Right lobe of liver (tissue), 6 donors: ENCODE measurements around the gene IGFALS. TPM values are rescaled to one million over a fixed set of nuclear protein-coding genes. Genes with fewer than 3 reads are reported as not detected.

ENCODE experiments used
- ATAC-seq, 4 donors: fragments of 200-7000 bp; cut with Tn5 transposase; one replicate each; pipeline ENCODE4 v1.9.1; 2020; ENCODE audit warnings: mild to moderate bottlenecking in 4 of 4, moderate library complexity in 4 of 4
- DNase-seq, 3 donors: peaks; one replicate each; pipeline ENCODE4 v3.0.0-alpha.2; 2020
- H3K27ac ChIP-seq, 3 donors: fragments of 200-600 bp; one replicate each; pipeline ENCODE4 v1.8.0; 2022
- H3K27me3 ChIP-seq, 2 donors: fragments of 200-600 bp; one replicate each; pipeline ENCODE4 v1.8.0; 2022
- H3K36me3 ChIP-seq, 4 donors: fragments of 200-600 bp; sonication (generic) in 1 of 4; one replicate each; pipeline versions ENCODE4 v1.5.1 to v1.8.0; 2017 to 2022; ENCODE audit warnings: control low read depth in 1 of 4
- H3K4me1 ChIP-seq, 4 donors: fragments of 200-600 bp; sonication (generic) in 1 of 4; one replicate each; pipeline versions ENCODE4 v1.5.1 to v1.8.0; 2017 to 2022; ENCODE audit warnings: control low read depth in 1 of 4
- H3K4me3 ChIP-seq, 3 donors: fragments of 200-600 bp; one replicate each; pipeline ENCODE4 v1.8.0; 2022
- H3K9me3 ChIP-seq, 4 donors: fragments of 200-600 bp; sonication (generic) in 1 of 4; one replicate each; pipeline versions ENCODE4 v1.5.1 to v1.8.0; 2017 to 2022; ENCODE audit warnings: control low read depth in 1 of 4
- POLR2A ChIP-seq: fragments of 450-650 bp; IDR thresholded peaks from one replicate; pipeline ENCODE4 v1.6.1; 2017; ENCODE audit warnings: antibody characterized with exemption, mild to moderate bottlenecking
- WGBS: methylation state at CpG from one replicate; pipeline ENCODE4 v1.1.6; 2018; ENCODE audit warnings: low coverage, low lambda C conversion rate; ENCODE audit not compliant: insufficient coverage; ENCODE audit errors: missing lambda C conversion rate; 5-methylcytosine and 5-hydroxymethylcytosine counted together
- intact Hi-C, 2 donors: fragments of 100-400 bp; cut with DNase I; formaldehyde crosslinking; loops; one replicate each; pipeline versions ENCODE4 v1.11.2 to v1.14.1; 2022
- total RNA-seq, 6 experiments: library from RNA; depleted of rRNA in 2 of 6; stranded (reverse); fragments of >200 nt in 2 of 6; fragmentation: NEBNext Ultra II Directional in 3 of 6; extraction: Animal tissue kit (Norgen Biotek cat#: 25700) in 3 of 6; gene quantifications; one replicate each; pipeline versions ENCODE4 v1.1.0 to v1.2.4, GENCODE V29; 2016 to 2023
- TF ChIP-seq, protein P1 (sequence below), 4 donors: fragments of 200-600 bp in 3 of 4; fragments of 450-650 bp in 1 of 4; IDR thresholded peaks; one replicate each; pipeline versions ENCODE4 v1.5.1 to v1.8.0; 2016 to 2022; ENCODE audit warnings: antibody characterized with exemption in 4 of 4, mild to moderate bottlenecking in 2 of 4
- donor health status: DM: no; HTN: yes; CAD: no.
- donor health status: DM: no; HTN: no; CAD: no.
- donor health status: DM: no; HTN: no; CAD: no.
- donor health status: DM: no; HTN: yes; CAD: no.
- donor health status: DM: no; HTN: yes; CAD: no.

The IGFALS gene
- total RNA-seq, 6 experiments from 2014 or later: 38.7 to 124 (median 85.3) TPM

DNA sequence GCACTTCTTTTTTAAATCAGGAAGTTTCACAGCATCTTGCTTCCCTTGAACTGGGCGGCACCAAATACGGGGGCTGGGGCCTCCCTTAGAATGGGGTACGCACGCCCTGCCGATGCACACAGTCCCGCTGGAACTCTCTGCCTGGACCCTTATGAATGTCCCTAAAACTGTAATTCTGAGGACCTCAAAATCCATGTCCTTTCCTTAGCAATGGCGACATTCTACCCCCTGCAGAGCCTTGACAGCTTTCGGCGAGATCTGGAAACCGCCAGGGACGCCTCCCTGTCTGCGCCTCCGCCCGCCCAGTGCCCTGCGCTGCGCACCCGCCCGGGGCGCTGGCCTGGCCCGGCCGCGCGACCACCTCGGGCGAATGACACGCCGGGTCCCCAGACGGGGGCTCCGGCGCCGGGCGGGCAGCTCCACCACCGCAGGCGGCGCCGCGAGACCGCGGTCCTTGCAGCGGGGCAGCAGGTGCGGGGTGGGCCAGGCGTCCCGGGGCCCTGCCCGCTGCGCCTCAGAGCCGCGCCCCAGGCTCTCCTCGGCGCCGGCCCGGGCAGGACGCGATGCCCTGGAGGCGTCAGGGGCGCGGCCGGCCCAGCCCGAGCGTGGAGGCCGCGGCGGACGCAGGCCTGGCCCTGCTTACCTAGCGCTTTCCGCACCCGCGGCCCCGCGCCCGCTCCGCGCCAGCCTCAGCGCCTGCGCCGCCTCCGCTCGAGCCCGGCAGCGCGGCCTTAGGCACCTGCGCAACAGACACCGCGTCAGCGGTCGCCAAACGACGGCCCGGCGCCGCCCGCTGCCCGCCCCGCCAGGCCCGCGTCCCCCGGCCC is 32.6 kb upstream of the IGFALS start:
- TF ChIP-seq POLR2A: no peak
- TF ChIP-seq, protein P1, sequence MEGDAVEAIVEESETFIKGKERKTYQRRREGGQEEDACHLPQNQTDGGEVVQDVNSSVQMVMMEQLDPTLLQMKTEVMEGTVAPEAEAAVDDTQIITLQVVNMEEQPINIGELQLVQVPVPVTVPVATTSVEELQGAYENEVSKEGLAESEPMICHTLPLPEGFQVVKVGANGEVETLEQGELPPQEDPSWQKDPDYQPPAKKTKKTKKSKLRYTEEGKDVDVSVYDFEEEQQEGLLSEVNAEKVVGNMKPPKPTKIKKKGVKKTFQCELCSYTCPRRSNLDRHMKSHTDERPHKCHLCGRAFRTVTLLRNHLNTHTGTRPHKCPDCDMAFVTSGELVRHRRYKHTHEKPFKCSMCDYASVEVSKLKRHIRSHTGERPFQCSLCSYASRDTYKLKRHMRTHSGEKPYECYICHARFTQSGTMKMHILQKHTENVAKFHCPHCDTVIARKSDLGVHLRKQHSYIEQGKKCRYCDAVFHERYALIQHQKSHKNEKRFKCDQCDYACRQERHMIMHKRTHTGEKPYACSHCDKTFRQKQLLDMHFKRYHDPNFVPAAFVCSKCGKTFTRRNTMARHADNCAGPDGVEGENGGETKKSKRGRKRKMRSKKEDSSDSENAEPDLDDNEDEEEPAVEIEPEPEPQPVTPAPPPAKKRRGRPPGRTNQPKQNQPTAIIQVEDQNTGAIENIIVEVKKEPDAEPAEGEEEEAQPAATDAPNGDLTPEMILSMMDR (IDR thresholded peaks at IDR 0.05): peak in 1 of 4 donors; percentile 8
- peak; percentile 0 to 11 (median 2) for ATAC-seq
- Histone ChIP-seq H3K9me3 (no peaks in the 10 kb centered on the region), H3K36me3 (peaks cover 0 to 18% (median 11%) of the 10 kb centered on the region in 4 donors), H3K4me3 (peak overlapping the region; percentile 96 to 99 (median 98)), H3K27me3 (no peaks in the 10 kb centered on the region), H3K4me1 (peaks cover 0 to 57% (median 12%) of the 10 kb centered on the region in 4 donors), H3K27ac (peak overlapping the region; percentile 63 to 86 (median 65))
- peak in 2 of 3 donors; percentile 62 to 77 for DNase-seq
- intact Hi-C loops: no loop called here
- 0% methylated on average over 14 of the region's 96 CpGs for WGBS

DNA sequence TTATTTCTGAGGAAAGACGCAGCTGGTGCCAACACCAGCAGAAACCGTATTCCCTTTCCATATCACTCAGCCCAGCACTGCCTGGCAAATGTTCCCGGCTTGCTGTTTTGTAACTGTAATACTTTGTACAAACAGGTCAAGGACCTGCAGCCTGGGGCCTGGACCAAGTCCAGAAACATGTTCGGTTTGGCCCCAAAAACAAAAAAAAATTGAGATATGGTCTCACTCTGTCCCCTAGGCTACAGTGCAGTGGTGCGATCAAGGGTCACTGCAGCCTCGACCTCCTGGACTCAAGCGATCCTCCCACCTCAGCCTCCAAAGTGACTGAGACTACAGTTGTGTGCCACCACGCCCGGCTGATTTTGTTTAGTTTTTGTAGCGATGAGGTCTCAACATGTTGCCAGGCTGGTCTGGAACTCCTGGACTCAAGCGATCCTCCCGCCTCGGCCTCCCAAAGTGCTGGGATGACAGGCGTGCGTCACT is 31.9 kb upstream of the IGFALS start:
- Histone ChIP-seq H3K27me3 (no peaks in the 10 kb centered on the region), H3K9me3 (no peaks in the 10 kb centered on the region), H3K4me1 (peaks cover 0 to 52% (median 11%) of the 10 kb centered on the region in 4 donors), H3K36me3 (peaks cover 0 to 24% (median 14%) of the 10 kb centered on the region in 4 donors), H3K4me3 (peak overlapping the region; percentile 96 to 99 (median 98)), H3K27ac (peak overlapping the region; percentile 63 to 86 (median 65))
- TF ChIP-seq POLR2A: no peak
- TF ChIP-seq, protein P1 (IDR thresholded peaks at IDR 0.05): no peak
- 28% methylated on average over 8 of the region's 15 CpGs for WGBS
- intact Hi-C loops: no loop called here
- ATAC-seq: peak; percentile 17 to 49 (median 28)
- peak; percentile 60 to 87 (median 76) for DNase-seq

DNA sequence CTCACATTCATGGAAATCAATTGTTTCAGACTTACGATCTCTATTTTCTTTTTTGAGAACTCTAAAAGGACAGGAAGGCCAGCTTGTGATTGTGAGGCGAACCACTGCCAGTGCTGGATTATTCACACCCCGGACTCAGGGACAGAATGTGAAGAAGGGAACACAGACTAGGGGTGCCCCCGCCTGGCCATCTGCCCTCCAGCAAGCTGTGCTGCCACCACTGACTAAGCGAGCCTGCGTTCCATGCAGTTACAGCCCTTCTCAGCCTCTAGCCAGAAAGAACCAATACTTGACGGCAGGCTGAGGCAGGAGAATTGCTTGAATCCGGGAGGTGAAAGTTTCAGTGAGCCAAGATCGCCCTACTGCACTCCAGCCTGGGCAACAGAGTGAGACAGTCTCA is 30.3 kb upstream of the IGFALS start:
- Histone ChIP-seq H3K4me1 (peaks cover 0 to 36% (median 11%) of the 10 kb centered on the region in 4 donors), H3K27me3 (no peaks in the 10 kb centered on the region), H3K36me3 (peaks cover 0 to 37% (median 19%) of the 10 kb centered on the region in 4 donors), H3K9me3 (no peaks in the 10 kb centered on the region), H3K27ac (peak overlapping the region in 2 of 3 donors; percentile 57 to 86), H3K4me3 (peak overlapping the region in 2 of 3 donors; percentile 96 to 98)
- TF ChIP-seq, protein P1 (IDR thresholded peaks at IDR 0.05): peak; percentile 23 to 48 (median 37)
- no peak for TF ChIP-seq POLR2A
- ATAC-seq (peak; percentile 6 to 49 (median 31)), DNase-seq (peak; percentile 56 to 78 (median 74))
- intact Hi-C loops: loop anchor here in 1 of 2 donors (5.0 kb wide), 1 partner anchor 47 kb away; no protein-coding TSS in a partner anchor
- 32% methylated on average over 8 of the region's 9 CpGs for WGBS

DNA sequence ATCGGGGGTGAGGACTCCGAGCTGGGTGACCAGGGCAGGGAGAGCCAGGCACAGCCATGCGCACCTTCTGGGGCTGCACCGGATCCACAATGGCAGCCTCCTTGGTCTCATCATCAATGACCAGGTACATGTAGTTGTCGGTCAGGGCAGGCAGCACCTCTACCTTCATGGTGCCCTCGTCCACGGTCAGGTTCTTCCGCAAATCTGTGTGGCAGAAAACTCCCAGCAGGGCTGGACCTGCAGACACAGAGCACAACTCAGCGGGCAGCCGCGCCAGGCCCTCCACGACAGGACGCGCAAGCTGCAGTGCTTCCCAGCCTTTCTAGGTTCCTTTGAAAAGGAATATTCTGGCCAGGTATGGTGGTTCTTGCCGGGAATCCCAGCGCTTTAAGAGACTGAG is 29.3 kb upstream of the IGFALS start:
- Histone ChIP-seq H3K4me1 (peaks cover 0 to 30% (median 15%) of the 10 kb centered on the region in 4 donors), H3K4me3 (no peak overlapping the region), H3K36me3 (peaks cover 0 to 40% (median 20%) of the 10 kb centered on the region in 4 donors), H3K27ac (no peak overlapping the region), H3K9me3 (no peaks in the 10 kb centered on the region), H3K27me3 (no peaks in the 10 kb centered on the region)
- DNase-seq (no peak), ATAC-seq (no peak)
- 82% methylated on average over 6 of the region's 16 CpGs for WGBS
- TF ChIP-seq, protein P1 (IDR thresholded peaks at IDR 0.05): no peak
- no peak for TF ChIP-seq POLR2A
- intact Hi-C loops: loop anchor here in 1 of 2 donors (5.0 kb wide), 1 partner anchor 46 kb away; no protein-coding TSS in a partner anchor
